Measurements from ENCODE around the gene PLAC1.

The PLAC1 gene

GRCh38 chrX:134588806-134589205, 69.5 kb downstream of the PLAC1 start:
- DNase-seq (ENCODE audit: low read depth, low spot score): no peak

GRCh38 chrX:134580907-134581306, 77.4 kb downstream of the PLAC1 start:
- no peak for DNase-seq (ENCODE audit: low read depth, low spot score)

GRCh38 chrX:134573683-134574035, 84.6 kb downstream of the PLAC1 start:
- DNase-seq (ENCODE audit: low read depth, low spot score): no peak

- DNase-seq (ENCODE audit: low read depth, low spot score): no peak
Measured at GRCh38 chrX:134572816-134573682, 85.2 kb downstream of the PLAC1 start.

- no peak for DNase-seq (ENCODE audit: low read depth, low spot score)
Measured at GRCh38 chrX:134571796-134572195, 86.5 kb downstream of the PLAC1 start.

GRCh38 chrX:134570899-134571298, 87.4 kb downstream of the PLAC1 start:
- no peak for DNase-seq (ENCODE audit: low read depth, low spot score)

GRCh38 chrX:134570509-134570846, 87.8 kb downstream of the PLAC1 start:
- no peak for DNase-seq (ENCODE audit: low read depth, low spot score)

GRCh38 chrX:134569306-134569705, 89.0 kb downstream of the PLAC1 start:
- no peak for DNase-seq (ENCODE audit: low read depth, low spot score)

- no peak for DNase-seq (ENCODE audit: low read depth, low spot score)
Measured at GRCh38 chrX:134568285-134569016, 89.8 kb downstream of the PLAC1 start.

GRCh38 chrX:134566506-134566905, 91.8 kb downstream of the PLAC1 start:
- DNase-seq (ENCODE audit: low read depth, low spot score): no peak

GRCh38 chrX:134562002-134562401, 96.3 kb downstream of the PLAC1 start:
- DNase-seq (ENCODE audit: low read depth, low spot score): no peak

- DNase-seq (ENCODE audit: low read depth, low spot score): no peak
Measured at GRCh38 chrX:134558133-134558532, 100.1 kb downstream of the PLAC1 start.

- no peak for DNase-seq (ENCODE audit: low read depth, low spot score)
Measured at GRCh38 chrX:134554291-134554690, 104.0 kb downstream of the PLAC1 start.

- DNase-seq (ENCODE audit: low read depth, low spot score): no peak
Measured at GRCh38 chrX:134552351-134552750, 105.9 kb downstream of the PLAC1 start.

GRCh38 chrX:134551376-134552048, 106.8 kb downstream of the PLAC1 start:
- no peak for DNase-seq (ENCODE audit: low read depth, low spot score)

GRCh38 chrX:134548257-134549201, 109.7 kb downstream of the PLAC1 start:
- no peak for DNase-seq (ENCODE audit: low read depth, low spot score)

GRCh38 chrX:134547047-134547679, 111.1 kb downstream of the PLAC1 start:
- no peak for DNase-seq (ENCODE audit: low read depth, low spot score)

- DNase-seq (ENCODE audit: low read depth, low spot score): no peak
Measured at GRCh38 chrX:134546187-134546586, 112.1 kb downstream of the PLAC1 start.

- DNase-seq (ENCODE audit: low read depth, low spot score): no peak
Measured at GRCh38 chrX:134545510-134545909, 112.8 kb downstream of the PLAC1 start.

- no peak for DNase-seq (ENCODE audit: low read depth, low spot score)
Measured at GRCh38 chrX:134544513-134545151, 113.6 kb downstream of the PLAC1 start.

GRCh38 chrX:134544135-134544512, 114.1 kb downstream of the PLAC1 start:
- no peak for DNase-seq (ENCODE audit: low read depth, low spot score)
